UCSD-AML1 (cell line): ENCODE results near the gene STX3.
A peak's percentile ranks its signal among the peaks of the same experiment; 100 is the strongest.
"Not testable (repeated sequence)": the region's sequence is repeated elsewhere in the genome, so short reads cannot be mapped to it uniquely, and the experiment has no call there.

ENCODE experiments used
- DNase-seq: peaks from one replicate; lab custom pipeline; 2025; ENCODE audit not compliant: unreplicated experiment; lab: John Stamatoyannopoulos, UW

The STX3 gene

DNA sequence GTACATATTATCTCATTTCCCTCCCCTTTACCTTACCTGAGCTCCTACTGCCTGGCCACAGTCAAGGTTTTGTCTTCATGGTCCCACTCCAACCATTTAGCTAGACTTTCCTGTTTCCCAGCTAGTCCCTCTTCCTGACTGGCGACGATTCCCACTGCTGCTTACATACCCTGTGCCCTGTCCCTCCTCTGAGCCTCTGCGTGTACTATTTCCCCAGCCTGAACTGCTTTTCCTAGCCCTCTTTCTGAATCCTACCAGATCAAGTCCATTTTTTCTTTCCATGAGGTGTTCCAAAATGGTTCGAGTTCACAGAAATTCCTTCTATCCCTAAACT is 32.0 kb downstream of the STX3 start:
- no peak for DNase-seq

DNA sequence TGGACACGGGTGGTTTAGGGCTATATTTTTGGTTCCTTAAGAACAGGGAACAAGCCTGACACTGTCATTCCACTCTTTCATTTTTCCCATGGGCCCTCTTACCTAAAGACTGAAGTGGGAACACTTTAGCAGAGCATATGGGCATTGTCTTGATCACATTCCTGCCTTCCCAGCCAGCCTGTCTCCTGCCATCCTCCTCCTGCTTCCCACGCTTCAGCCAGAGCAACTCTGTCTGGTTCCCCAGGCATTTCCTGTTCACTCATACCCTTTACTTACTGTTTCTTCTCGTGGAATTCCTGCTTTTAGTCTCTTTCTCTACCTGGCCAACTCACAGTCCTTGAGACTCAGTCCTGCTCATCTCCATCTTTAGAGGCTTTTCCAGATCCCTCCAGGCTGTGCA is 32.6 kb downstream of the STX3 start:
- no peak for DNase-seq

DNA sequence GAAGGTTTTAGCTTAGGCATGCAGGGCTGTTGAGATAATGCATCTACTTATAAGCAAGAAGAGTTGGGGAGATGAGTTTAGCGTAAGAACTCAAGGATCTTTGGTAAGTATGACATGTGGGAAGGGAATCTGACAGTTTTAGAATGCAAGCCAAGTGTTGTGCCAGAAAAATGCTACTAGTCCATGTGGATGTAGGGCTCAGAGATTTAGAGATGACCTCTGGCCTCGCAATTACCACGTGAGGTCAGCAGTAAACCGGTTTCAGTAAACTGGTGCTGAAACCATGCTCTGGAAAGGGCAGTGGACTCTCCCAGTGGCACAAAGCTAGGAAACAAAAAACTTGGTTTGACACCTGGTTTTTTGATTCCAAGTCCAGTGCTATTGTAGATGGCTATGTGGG is 36.5 kb downstream of the STX3 start:
- no peak for DNase-seq

DNA sequence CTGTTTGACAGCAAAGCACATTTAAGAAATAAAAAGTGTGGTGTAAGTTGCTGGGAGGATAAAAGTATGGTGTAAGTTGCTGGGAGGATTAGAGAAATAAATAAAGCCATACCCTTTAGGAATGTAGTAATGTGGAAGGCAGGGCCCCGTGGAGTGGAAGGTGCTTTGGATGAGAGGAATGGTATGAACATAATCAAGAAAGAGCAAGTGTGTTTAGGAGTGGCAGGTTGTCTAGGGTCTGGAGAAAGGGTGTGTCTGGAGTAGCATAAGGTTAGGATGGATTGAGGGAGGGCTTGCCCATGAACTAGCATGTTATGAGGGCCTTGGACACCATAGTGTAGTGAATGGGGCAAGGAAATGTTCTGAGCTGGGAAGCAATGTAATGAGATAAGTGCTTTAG is 37.3 kb downstream of the STX3 start:
- DNase-seq, result no peak

DNA sequence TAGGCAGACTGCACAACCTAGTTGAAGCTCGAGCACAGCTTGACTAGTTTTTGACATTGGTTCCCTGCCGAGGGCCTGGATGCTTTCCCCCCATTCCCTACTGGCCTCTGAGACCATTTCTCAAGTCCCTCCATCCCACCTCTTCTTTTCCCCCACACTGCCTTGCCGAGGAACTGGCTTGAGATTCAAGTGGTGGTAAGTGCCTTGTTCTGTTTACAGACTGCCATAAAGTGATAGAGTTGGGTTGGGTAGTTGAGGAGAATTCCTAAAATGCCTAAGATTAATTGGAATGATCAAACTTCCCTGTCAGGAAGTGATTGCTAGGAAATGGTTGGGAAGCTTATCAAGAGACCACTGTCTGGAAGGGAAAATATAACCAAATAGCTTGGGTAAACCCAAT is 39.2 kb downstream of the STX3 start:
- DNase-seq, result no peak

DNA sequence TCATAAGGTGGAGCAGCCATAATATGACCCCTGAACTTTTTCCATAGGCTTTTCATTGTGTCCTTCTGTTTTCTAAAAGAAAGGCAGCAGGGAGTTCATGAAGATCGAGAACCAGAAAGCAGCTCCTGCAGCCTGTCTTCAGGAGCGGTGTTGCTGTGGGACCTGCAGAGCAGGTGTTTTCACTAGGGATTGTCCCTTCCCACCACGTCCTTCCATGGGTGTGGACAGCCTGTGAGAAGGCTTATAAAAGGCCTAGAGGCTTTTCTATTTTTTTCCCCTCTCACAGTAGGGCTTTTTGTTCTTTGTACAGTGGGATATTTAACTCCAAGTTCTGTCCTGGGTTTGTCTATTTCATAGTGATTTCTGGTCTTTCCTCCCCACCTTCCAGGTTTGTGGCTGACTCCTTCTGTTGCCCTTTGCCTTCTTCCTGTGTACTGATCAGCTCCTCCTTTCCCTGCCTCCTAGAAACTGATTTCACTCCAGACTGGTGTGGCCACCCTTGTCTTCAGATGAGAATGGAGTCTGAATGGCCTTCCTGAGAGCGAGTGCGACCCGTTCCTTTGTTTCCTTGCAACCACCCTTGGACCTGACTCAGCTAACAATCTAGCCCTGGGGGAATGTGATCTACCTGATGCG is 45.3 kb downstream of the STX3 start:
- no peak for DNase-seq

DNA sequence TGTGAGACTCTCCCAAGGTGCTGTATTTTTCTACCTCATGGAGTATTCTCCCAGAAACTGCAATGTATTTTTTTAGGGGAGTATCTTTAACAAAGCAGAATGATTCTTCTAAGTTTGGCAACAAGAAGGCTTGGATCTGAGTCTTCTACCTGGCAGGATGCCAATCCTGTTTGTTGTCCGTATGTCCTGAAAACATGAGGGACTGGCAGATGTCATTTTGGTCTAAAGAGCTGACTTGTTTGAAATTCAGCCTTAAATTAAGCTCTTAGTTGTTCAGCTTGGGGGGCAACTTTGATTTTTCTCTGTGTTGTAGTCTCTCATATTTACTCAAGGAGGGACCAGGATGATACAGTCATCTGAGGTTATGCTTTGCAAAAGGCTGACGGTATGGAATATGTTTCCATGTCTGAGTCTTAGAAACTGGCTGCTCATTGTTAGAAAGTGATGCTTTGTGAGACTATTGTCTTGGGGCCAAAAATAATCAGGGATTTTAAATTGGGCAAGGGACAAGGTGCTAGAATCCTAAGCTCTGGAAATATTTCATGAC is 46.1 kb downstream of the STX3 start:
- no peak for DNase-seq

DNA sequence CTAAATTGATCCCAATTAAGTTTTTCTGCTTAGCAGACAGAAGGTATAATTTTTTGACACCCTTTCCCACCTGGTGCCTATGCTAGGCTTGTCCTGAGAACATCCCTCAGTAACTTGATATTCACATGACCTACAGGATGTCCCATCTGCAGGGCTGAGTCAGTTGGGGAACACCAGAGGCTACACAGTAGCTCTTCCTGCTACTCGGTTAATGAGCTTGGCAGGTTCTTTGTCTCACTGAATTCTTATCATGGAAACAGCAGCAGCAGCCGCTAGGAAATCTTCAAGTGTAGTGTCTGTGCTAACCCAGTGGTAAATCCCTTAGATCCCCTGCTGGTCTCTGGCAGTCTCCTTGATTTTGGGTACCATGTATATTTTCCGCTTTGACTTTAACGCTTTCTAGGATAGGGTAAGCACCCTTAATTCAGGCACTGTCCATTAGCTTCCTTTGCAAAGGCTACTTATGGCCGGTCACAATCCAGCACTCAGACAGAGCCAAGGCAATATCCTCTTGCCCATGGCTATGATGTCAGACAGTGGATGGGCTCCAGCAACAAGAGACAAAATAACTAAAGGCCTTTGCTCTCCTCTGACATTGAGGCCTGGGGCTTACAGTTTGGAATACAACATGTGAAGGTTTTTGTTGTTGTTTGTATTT is 46.9 kb downstream of the STX3 start:
- DNase-seq, result no peak

DNA sequence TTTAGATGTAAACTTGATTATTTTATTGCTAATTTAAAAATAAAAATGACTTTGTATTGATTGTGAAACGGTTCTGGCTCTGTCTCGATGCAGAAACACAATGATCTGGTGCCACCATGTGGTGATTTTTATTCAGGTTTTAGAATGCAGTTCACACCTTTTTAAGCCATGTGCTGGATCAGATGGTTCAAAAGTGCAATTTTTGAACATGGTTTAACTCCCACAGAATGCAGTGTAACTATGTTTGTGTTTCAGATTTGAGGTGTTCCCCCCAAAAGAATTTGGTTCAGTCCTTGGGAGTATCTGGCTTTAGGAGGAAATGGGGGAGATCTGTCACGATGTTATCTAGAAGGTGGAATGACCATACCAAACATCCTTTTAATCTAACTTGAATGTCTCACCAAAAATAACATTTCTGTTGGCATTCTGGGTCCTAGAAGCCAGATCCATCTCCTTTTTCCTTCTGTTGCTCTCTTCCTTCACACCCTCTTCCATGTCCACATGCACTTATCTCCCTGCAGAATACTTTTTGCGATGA is 47.5 kb downstream of the STX3 start:
- no peak for DNase-seq

DNA sequence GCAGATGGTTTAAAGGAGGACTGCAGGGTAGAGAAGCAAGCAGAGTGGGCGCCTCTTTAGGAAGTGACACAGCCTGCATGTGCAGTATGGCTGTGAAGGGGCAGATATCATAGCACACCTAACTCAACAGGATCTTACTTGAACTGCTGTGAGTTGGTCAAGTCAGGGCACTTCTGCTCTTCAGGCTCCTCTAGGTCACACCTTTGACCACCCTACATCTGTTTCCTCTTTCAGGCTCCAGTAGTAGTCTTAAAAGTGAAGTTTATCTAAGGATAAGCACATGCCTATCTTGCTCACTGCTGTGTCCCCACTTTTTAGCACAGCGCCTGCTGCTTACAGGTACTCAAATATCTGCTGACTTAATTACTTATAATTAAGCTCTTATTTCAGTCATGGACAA is 48.9 kb downstream of the STX3 start:
- DNase-seq, result no peak

DNA sequence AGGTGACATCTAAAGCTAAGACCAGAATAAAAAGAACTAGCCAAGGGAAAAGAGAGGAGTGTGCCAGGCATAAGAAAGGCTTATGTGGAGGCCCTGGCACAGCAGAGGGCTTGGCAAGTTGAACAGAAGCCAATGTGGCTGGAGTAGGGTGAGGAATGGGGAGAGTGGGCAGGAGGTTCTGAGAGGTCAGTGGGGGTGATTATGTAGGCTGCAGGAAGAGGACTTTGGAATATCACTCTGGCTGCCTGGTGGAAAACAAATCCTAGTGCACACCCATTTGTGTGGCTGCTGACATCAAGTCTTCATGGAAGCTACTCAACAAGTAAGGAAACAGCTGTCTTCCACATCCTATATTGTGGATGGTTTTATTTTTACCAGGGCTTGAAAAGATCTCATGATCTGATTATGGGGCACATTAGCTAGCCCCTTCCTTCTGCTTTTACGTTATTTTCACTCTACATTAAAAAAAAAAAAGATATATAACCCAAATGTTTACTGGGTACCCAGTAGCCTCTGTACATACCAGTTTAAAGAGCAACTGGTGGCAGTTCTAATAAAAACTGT is 52.0 kb downstream of the STX3 start:
- peak; percentile 19 for DNase-seq

DNA sequence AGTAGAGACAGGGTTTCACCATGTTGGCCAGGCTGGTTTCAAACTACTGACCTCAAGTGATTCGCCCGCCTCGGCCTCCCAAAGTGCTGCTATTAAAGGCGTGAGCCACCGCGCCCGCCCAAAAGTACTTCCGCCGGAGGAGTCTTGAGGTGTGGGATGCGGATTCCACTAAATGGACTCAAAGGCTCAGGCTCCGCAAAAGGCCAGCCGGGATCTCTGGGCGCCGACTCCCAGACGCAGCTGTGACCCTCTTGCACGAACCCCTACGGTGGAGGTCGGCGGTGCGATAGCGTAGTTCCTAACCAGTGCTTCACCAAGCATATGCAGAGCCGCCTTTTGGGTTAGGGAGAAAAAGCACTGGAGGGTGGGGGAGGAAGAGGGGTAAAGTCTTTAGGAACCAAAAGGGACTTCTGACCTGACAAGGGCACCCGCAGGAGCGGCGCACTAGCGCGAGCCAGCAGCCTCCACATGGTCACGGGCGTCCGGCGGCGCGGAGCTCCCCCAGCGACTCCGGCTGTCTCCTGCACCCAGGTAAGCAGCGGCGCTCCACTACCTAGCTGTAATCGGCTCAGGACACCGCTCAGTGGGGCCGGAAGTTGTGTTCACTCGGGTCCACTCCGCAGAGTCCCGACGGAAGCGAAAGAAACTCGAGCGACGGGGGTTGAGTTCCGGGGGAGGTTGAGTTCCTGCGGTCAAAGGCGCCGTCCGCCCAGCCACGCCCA is 55.2 kb downstream of the STX3 start, which contains the start of gene MRPL16:
MRPL16 (minus strand) TSS at position 590 of the 722 bp plus-strand sequence; CDS start at position 470, 120 bp downstream.
- DNase-seq, result peak; percentile 91

DNA sequence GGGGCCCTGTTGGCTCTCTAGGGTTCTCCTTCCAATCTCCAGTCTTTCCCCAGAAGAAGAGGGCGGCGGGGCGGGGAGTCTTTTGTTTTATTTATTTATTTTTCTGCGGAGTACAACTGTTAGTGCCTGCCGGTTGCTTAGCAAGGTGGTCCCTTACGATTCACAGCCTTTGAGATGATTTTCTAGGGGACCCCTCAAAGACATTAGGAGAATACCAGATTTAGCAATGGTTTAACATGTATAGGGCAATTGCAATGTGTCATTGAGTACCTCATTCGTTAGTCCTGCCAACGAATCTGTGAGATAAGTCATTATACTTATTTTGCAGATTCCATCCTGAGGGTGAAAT is 55.7 kb downstream of the STX3 start:
- DNase-seq, result no peak

DNA sequence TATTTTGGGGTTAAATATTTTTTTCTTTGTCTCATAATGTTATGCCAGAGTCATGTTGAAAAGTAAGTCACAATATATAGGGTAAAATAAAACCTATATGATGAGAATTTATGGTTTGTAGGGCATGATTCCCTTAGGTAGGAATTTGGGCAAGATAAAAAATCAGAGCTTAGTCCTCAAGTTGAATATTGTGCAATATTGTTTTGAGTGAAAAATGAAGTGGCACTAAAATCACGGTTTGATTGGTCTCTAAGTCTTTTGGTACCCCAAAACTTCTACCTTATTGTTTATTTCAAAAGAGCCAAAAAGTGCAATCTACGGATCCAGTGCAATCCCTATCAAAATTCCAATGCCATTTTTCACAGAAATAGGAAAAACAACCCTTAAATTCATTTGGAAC is 57.0 kb downstream of the STX3 start:
- DNase-seq, result no peak

DNA sequence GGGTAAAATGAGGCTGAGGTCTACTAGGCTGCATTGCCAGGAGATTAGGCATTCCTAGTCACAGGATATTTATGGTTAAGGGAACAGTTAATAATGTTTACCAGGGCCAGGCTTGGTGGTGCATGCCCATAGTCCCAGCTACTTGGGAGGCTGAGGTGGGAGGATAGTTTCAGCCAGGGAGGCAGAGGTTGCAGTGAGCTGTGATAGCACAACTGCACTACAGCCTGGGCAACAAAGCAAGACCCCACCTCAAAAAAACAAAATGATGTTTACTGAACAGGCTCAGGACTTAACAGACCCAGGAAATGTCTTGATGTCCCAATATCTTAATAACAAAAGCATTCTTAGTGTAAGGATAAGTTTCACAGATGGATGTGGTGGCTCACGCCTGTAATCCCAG is 58.2 kb downstream of the STX3 start:
- DNase-seq, result no peak

DNA sequence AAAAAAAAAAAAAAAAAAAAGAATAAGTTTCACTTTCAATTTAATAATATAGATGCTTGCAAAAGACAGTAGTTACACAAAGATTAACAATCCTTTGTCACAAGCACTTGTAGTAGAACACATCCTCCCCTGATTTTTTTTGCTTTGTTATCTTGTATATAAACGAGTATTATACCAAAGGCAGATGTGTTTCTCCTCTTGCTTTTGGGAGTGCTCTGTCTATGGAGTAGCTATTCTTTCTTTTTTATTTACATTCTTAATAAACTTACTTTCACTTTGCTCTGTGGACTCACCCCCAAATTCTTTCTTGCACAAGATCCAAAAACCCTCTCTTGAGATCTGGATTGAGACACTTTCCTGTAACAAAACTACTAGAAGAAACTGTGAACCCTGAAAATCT is 58.8 kb downstream of the STX3 start:
- DNase-seq, result no peak

DNA sequence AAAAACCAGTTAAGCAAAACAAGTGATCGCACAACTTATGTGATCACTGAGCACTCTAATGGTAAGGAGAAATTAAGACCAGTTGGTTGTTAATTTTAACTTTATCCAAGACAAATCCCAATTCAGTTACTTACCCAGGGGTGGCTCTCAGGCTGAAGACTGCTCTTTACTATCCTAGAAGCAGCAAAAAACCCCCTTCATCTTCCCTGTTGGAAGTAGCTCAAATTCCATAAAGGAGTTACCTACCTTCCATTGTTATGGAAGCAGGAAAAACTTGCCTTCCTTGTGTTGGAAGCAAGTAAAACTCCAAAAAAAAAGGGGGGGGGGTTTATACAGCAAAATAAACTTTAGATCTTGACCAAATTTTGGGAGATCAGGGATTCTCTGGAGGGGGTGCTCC is 60.6 kb downstream of the STX3 start:
- DNase-seq, result no peak

DNA sequence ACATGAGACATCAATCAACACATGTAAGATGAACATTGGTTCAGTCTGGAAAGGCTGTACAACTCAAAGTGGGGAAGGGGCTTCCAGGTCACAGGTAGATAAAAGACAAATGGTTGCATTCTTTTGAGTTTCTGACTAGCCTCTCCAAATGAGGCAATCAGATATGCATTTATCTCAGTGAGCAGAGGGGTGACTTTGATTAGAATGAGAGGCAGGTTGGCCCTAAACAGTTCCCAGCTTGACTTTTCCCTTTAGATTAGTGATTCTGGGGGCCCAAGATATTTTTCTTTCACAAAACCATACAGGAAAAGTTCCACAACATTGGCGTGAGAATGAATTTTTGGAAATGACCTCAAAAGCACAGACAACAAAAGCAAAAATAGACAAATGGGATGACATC is 61.3 kb downstream of the STX3 start:
- DNase-seq, result not testable (repeated sequence)

DNA sequence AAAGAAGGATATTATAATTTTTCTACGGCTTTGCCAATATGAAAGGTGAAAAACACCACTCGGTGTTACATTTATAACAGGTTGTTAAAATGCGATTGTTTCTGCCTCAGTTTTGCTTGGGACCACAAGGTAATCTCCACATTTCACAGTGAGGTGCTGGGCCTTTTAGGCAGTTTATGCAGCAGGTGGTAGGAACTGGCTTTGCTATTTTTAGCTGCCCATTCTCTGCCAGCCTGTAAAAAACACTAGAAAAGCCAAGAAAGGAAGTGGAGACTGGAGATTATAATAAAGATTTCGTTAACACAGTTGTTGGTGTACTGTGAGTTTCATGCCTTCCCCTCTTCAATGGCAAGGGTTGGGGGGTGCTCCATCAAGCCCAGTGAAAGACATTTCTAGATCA is 63.4 kb downstream of the STX3 start:
- DNase-seq, result no peak

DNA sequence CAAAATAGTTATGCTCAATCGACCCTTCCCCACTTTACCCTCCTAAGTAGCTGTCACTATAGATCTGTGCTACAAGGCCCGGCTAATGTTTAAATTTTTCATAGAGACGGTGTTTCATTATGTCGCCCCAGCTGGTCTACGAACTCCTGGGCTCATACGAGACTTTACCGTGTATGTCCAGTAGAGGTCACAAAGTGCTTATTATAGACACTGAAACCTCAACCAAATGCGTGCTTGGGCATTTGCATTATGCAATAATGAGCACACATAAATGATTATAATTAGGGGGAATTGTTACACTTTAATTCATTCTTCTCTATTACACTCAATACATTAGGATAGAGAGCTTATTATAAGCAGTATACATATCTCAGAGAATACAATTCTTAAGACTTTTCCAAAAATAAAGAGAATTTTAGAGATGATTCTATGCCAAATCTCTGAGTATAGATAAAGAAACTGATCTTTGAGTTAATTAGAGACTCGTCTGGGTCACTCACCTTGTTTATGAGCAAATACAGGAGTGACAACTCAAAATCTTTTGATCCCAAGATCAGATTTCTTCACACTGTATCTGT is 67.9 kb downstream of the STX3 start:
- DNase-seq, result no peak

DNA sequence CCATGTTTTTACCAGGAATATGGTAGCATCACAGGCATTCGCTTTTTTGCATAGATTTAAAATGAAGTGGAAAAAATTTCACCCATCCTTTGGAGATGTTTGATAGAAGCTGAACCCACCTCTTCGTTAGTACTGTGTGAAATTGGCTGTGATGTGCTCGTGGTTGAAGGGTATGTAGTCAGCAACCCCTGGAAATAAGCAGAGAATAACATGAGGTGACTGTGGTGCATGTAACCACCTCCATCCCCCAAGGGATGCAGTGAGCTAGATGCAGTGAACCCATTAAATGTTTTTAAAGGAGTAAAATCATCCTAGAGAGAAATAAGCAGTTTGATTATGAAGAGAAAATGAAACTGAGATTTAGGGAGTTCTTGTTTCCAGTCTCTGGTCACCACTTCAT is 74.2 kb downstream of the STX3 start:
- DNase-seq, result no peak
